Measurements from ENCODE around the gene SLC2A2. TPM values are rescaled to one million over a fixed set of nuclear protein-coding genes. Genes with fewer than 3 reads are reported as not detected.
A peak's percentile ranks its signal among the peaks of the same experiment; 100 is the strongest.

The SLC2A2 gene
- total and polyA plus RNA-seq, 4 donors = 160 to 506 (median 321) TPM

GRCh38 chr3:170997961-170998913 is 28.3 kb downstream of the SLC2A2 start:
- DNase-seq (ENCODE audit: low spot score) = no peak
- WGBS = 33% methylated on average over 5 of the region's 5 CpGs

More at GRCh38 chr3:170997961-170998913, 28.3 kb downstream of the SLC2A2 start:
- no peak overlapping the region for H3K4me3 ChIP-seq (ENCODE audit: low read depth in 1 of 3, low read length in 3 of 3)
- peaks cover 7 to 54% (median 52%) of the 10 kb centered on the region in 4 donors for H3K4me1 ChIP-seq (ENCODE audit: control insufficient read depth in 4 of 4, insufficient read depth in 4 of 4, low read length in 3 of 4)
- TF ChIP-seq RAD21 (IDR thresholded peaks at IDR 0.05) = peak; percentile 40 to 55
- no peak for TF ChIP-seq GABPA (IDR thresholded peaks at IDR 0.05 in 1 of 2, conservative IDR thresholded peaks at IDR 0.05 in 1 of 2)
- peak in 1 of 2 donors; percentile 63 for TF ChIP-seq EGR1 (IDR thresholded peaks at IDR 0.05; ENCODE audit: low read depth in 2 of 2)
- no peak for TF ChIP-seq TAF1 (conservative IDR thresholded peaks at IDR 0.05)
- TF ChIP-seq MAX (IDR thresholded peaks at IDR 0.05) = peak; percentile 52
- peak; percentile 47 for TF ChIP-seq NR2F2 (IDR thresholded peaks at IDR 0.05)
- TF ChIP-seq ZBTB33 (IDR thresholded peaks at IDR 0.05) = peak; percentile 48
- peak; percentile 84 to 89 for TF ChIP-seq RXRA (IDR thresholded peaks at IDR 0.05)
- peak; percentile 87 for TF ChIP-seq SP1 (IDR thresholded peaks at IDR 0.05)
- TF ChIP-seq REST (IDR thresholded peaks at IDR 0.05) = peak; percentile 94
- TF ChIP-seq CTCF (IDR thresholded peaks at IDR 0.05; ENCODE audit: low read depth, low read length, missing input control) = no peak
- TF ChIP-seq HNF4A (conservative IDR thresholded peaks at IDR 0.05) = peak; percentile 88 to 92
- TF ChIP-seq ATF3 (IDR thresholded peaks at IDR 0.05) = peak; percentile 69
- TF ChIP-seq HNF4G (IDR thresholded peaks at IDR 0.05) = peak; percentile 77
- peak; percentile 71 to 80 for TF ChIP-seq JUND (IDR thresholded peaks at IDR 0.05)
- no peak for TF ChIP-seq YY1 (IDR thresholded peaks at IDR 0.05)
- peak; percentile 68 for TF ChIP-seq FOXA2 (IDR thresholded peaks at IDR 0.05)
- TF ChIP-seq FOXA1 (IDR thresholded peaks at IDR 0.05) = peak; percentile 29
- no peaks in the 10 kb centered on the region for H3K9me3 ChIP-seq (ENCODE audit: control insufficient read depth in 4 of 4, low read length in 3 of 4)
- H3K27ac ChIP-seq (ENCODE audit: low read depth in 1 of 2, low read length in 2 of 2) = peak overlapping the region; percentile 69 to 70
- no peak overlapping the region for H3K9ac ChIP-seq (ENCODE audit: low read depth in 1 of 2, low read length in 2 of 2)
- peaks cover 0 to 30% (median 7%) of the 10 kb centered on the region in 4 donors for H3K36me3 ChIP-seq (ENCODE audit: control insufficient read depth in 4 of 4, insufficient read depth in 3 of 4, low read depth in 1 of 4, low read length in 3 of 4)
- no peaks in the 10 kb centered on the region for H3K27me3 ChIP-seq (ENCODE audit: control insufficient read depth in 4 of 4, insufficient read depth in 4 of 4, low read length in 3 of 4)

Measured in liver (tissue), 9 donors.